AG04450 (cell line): ENCODE measurements around the gene HOXC12. TPM values are rescaled to one million over a fixed set of nuclear protein-coding genes. Genes with fewer than 3 reads are reported as not detected.

ENCODE experiments used
- CTCF ChIA-PET: fragments of 300-600, 350-600 bp; formaldehyde crosslinking; extraction: SDS; loops from one replicate; lab custom pipeline; 2022; ENCODE audit warnings: antibody characterized with exemption, inconsistent platforms; lab: Charles Lee
- POLR2A ChIA-PET: fragments of 350-600 bp; formaldehyde crosslinking; extraction: SDS; loops from one replicate; lab custom pipeline; 2021; ENCODE audit warnings: antibody characterized with exemption, inconsistent platforms; lab: Yijun Ruan, JAX
- DNase-seq: peaks from one replicate; pipeline ENCODE4 v3.0.0-alpha.2; 2011; ENCODE audit warnings: low read depth, low spot score
- H3K27ac ChIP-seq: one replicate; pipeline ENCODE4 v1.5.1; 2012; ENCODE audit warnings: low read depth, low read length, control low read depth
- H3K27me3 ChIP-seq: one replicate; pipeline ENCODE4 v1.6.0; 2012; ENCODE audit warnings: low read length; ENCODE audit not compliant: control insufficient read depth, insufficient read depth
- H3K4me3 ChIP-seq: 2 replicates; pipeline ENCODE4 v1.5.1; 2011; ENCODE audit warnings: mild to moderate bottlenecking, low read depth, low read length, control low read depth
- H3K9me3 ChIP-seq: 2 replicates; pipeline ENCODE4 v1.5.1; 2012; ENCODE audit warnings: low read length; ENCODE audit not compliant: control insufficient read depth, insufficient read depth
- polyA plus RNA-seq: library from polyadenylated mRNA; depleted of rRNA; stranded (reverse); fragments of >200 nt; gene quantifications from 2 replicates; pipeline ENCODE4 v1.2.3, GENCODE V29; 2011
- TF ChIP-seq, protein P1 (sequence below): IDR thresholded peaks from 2 replicates; pipeline ENCODE4 v1.5.1; 2011; ENCODE audit warnings: low read depth, low read length, control low read depth, inconsistent platforms

The HOXC12 gene
- polyA plus RNA-seq, 1 experiment = not detected

DNA sequence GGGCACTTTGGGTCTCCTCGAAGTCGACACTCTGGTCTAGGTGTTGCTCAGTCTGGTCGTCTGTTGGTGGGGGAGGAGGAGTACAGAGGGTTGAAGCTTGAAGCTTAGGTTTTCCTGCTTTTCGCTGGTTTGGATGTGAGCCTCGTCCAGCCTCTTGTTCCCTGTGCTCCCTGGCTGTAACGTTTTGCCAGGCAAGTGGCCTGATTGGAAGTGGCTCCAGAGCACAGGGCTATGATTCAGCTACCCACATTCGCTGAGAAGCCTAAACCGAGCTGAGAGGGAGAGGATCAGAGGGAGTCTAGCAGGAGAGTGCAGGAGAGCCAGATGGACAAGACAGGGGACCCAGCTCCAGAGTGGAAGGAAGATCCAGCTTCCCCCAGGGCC is 36.4 kb downstream of the HOXC12 start:
- TF ChIP-seq, protein P1, sequence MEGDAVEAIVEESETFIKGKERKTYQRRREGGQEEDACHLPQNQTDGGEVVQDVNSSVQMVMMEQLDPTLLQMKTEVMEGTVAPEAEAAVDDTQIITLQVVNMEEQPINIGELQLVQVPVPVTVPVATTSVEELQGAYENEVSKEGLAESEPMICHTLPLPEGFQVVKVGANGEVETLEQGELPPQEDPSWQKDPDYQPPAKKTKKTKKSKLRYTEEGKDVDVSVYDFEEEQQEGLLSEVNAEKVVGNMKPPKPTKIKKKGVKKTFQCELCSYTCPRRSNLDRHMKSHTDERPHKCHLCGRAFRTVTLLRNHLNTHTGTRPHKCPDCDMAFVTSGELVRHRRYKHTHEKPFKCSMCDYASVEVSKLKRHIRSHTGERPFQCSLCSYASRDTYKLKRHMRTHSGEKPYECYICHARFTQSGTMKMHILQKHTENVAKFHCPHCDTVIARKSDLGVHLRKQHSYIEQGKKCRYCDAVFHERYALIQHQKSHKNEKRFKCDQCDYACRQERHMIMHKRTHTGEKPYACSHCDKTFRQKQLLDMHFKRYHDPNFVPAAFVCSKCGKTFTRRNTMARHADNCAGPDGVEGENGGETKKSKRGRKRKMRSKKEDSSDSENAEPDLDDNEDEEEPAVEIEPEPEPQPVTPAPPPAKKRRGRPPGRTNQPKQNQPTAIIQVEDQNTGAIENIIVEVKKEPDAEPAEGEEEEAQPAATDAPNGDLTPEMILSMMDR = no peak
- H3K27me3 ChIP-seq = peaks cover 97% of the 10 kb centered on the region
- CTCF ChIA-PET = interaction anchor here (1.0 to 2.3 kb wide), 3 partner anchors 15 to 234 kb away, joined by 3 to 8 read pairs (median 3); no protein-coding TSS in a partner anchor
- POLR2A ChIA-PET = no interaction called here
- peaks cover 8% of the 10 kb centered on the region; the same call in 1 of the 2 replicates for H3K9me3 ChIP-seq
- no peak for DNase-seq
- no peak overlapping the region for H3K4me3 ChIP-seq
- no peak overlapping the region for H3K27ac ChIP-seq

DNA sequence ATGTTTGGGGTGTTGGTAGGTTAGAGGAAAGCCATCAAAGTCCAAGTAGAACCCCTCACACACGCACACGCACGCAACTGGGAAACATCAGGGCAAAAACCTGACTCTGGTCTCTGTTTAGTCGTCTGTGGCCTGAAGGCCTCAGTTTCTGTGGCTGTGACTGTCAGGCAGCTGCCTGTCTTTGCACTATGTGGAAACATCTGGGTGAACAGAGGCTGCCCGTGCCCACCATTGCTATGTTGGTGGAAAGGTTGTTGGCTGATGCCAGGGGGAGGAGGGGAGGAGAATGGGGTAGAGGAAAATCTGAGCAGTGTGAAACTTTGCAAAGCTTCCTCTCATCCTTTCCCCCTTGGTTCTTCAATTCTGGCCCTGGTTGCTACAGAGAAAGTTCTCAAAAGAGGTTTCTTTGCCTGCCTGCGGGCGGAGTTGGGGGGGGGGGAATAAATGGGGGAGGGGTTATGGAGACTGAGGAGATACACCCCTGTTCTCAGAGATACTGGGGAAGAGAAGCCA is 37.7 kb downstream of the HOXC12 start:
- DNase-seq = no peak
- Histone ChIP-seq H3K27me3 (peaks cover 97% of the 10 kb centered on the region), H3K4me3 (no peak overlapping the region), H3K9me3 (peaks cover 8% of the 10 kb centered on the region; the same call in 1 of the 2 replicates), H3K27ac (no peak overlapping the region)
- POLR2A ChIA-PET = no interaction called here
- TF ChIP-seq, protein P1 = no peak
- CTCF ChIA-PET = interaction anchor here (2.3 kb wide), 1 partner anchor 13 kb away, joined by 8 read pairs; no protein-coding TSS in a partner anchor

DNA sequence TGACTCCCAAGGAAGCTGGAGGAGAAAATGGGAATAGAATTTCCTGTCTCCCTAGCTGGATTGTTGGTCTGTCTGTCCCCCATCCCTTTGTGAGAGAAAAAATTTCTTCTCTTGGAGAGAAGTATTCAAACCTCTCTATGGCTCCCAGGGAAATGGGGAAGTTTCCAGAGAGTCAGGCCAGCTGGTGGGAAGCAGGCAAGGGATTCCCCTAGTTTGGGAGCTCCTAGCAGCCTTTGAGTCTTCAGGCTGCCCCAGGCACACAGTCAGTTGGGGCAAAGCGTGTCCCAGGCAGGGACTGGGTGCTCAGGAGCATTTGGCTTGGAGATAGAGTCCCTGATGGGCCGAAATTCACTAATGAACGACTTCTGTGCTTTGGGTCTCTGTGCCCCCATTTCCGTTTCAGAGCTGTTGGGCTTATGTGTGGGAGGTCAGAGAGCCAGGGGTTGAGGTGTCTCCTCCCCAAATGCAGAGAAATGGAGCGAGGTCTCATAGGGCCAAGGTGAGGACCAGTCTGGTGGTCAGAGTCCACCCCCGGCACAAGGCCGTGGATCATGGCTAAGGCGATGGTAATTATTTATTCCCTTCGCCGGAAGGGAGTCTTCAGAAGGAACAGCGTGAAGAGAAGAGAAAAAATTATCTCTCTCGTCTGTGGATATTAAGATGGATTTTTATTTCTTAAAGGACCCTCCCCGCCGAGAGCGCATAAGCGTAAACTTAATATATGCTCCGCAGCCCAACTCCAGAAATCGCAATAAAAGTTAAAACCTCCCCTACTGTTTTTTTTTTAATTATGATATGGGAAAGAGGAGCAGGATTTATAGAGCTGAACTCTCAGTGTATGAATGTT is 38.7 kb downstream of the HOXC12 start:
- DNase-seq = no peak
- Histone ChIP-seq H3K27me3 (peaks cover 97% of the 10 kb centered on the region), H3K27ac (no peak overlapping the region), H3K4me3 (no peak overlapping the region), H3K9me3 (peaks cover 8% of the 10 kb centered on the region; the same call in 1 of the 2 replicates)
- CTCF ChIA-PET = interaction anchor here (1.0 to 1.2 kb wide), 2 partner anchors 198 to 221 kb away, joined by 3 read pairs; no protein-coding TSS in a partner anchor
- TF ChIP-seq, protein P1 = no peak
- POLR2A ChIA-PET = no interaction called here

DNA sequence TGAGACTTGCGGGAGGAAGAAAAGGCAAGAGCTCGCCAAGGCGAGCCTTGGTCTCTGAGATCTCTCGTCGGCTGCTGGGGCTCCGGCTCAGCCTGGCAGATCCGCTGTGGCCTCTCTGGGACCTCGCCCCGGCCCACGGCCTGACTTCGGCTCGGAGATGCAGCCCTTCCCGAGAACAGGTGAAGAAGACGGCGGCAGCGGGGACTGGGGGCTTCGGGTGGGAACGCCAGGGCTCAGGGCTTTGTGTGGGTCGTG is 39.2 kb downstream of the HOXC12 start:
- CTCF ChIA-PET = interaction anchor here (1.0 to 1.2 kb wide), 2 partner anchors 197 to 220 kb away, joined by 3 read pairs; no protein-coding TSS in a partner anchor
- TF ChIP-seq, protein P1 = no peak
- Histone ChIP-seq H3K4me3 (no peak overlapping the region), H3K9me3 (peaks cover 8% of the 10 kb centered on the region; the same call in 1 of the 2 replicates), H3K27me3 (peaks cover 97% of the 10 kb centered on the region), H3K27ac (no peak overlapping the region)
- no peak for DNase-seq
- POLR2A ChIA-PET = no interaction called here
